Thyroid gland (tissue), 4 donors: ENCODE measurements around the gene SLC25A1. TPM values are rescaled to one million over a fixed set of nuclear protein-coding genes. Genes with fewer than 3 reads are reported as not detected.

Experiments used
- DNase-seq, 2 donors: peaks; one replicate each; pipeline ENCODE4 v3.0.0-alpha.2; 2019
- H3K27ac ChIP-seq, 3 donors: fragments of 200-600 bp; sonication (generic); 1 replicate in 2 of 3; 2 replicates in 1 of 3; pipeline ENCODE4 v1.5.1; 2016 to 2019; ENCODE audit warnings: mild to moderate bottlenecking in 1 of 3, moderate library complexity in 1 of 3
- H3K27me3 ChIP-seq: fragments of 200-600 bp; sonication (generic); one replicate; pipeline ENCODE4 v1.5.1; 2019
- H3K36me3 ChIP-seq, 2 donors: fragments of 200-600 bp; sonication (generic); one replicate each; pipeline ENCODE4 v1.5.1; 2016 to 2019
- H3K4me1 ChIP-seq, 2 donors: fragments of 200-600 bp; sonication (generic); one replicate each; pipeline ENCODE4 v1.5.1; 2017 to 2019
- H3K4me3 ChIP-seq, 3 donors: fragments of 200-600 bp; sonication (generic); replicated peaks in 1 of 3; 1 replicate in 2 of 3; 2 replicates in 1 of 3; pipeline ENCODE4 v1.5.1; 2016; ENCODE audit warnings: mild to moderate bottlenecking in 1 of 3
- H3K9me3 ChIP-seq: fragments of 200-600 bp; sonication (generic); one replicate; pipeline ENCODE4 v1.5.1; 2017
- CTCF ChIP-seq, 6 experiments: fragments of 200-600 bp in 3 of 6; fragments of 450-650 bp in 3 of 6; sonication (generic) in 3 of 6; IDR thresholded peaks; one replicate each; pipeline ENCODE4 v1.5.1; 2016 to 2019; ENCODE audit warnings: antibody characterized with exemption in 6 of 6, mild to moderate bottlenecking in 2 of 6, inconsistent platforms in 1 of 6, moderate library complexity in 1 of 6
- POLR2A ChIP-seq, 2 donors: fragments of 450-650 bp; IDR thresholded peaks; one replicate each; pipeline ENCODE4 v1.6.1; 2017; ENCODE audit warnings: antibody characterized with exemption in 2 of 2, mild to moderate bottlenecking in 2 of 2, moderate library complexity in 1 of 2
- WGBS, 2 donors: methylation state at CpG; one replicate each; pipeline ENCODE4 v1.1.5; 2017; 5-methylcytosine and 5-hydroxymethylcytosine counted together
- intact Hi-C: fragments of 100-400 bp; cut with DNase I; formaldehyde crosslinking; loops from one replicate; pipeline ENCODE4 v1.15.1; 2023
- total RNA-seq, 4 donors: library from RNA; depleted of rRNA; stranded (reverse); fragments of >200 nt; gene quantifications; one replicate each; pipeline ENCODE4 v1.2.3, GENCODE V29; 2016

Gene SLC25A1
- total RNA-seq, 4 donors from 2014 or later: 38.7 to 79.9 (median 62.1) TPM

GRCh38 chr22:19213001-19213400 is 34.5 kb upstream of the SLC25A1 start:
- no peaks in the 10 kb centered on the region for H3K9me3 ChIP-seq
- H3K4me1 ChIP-seq: peaks cover 0 to under 1% of the 10 kb centered on the region in 2 donors
- peaks cover 0 to 19% of the 10 kb centered on the region in 2 donors for H3K36me3 ChIP-seq
- H3K27me3 ChIP-seq: no peaks in the 10 kb centered on the region
- no peak overlapping the region for H3K4me3 ChIP-seq
- TF ChIP-seq POLR2A (IDR thresholded peaks at IDR 0.05) (no peak), CTCF (IDR thresholded peaks at IDR 0.05) (no peak)
- 74 to 76% methylated on average over 1 of the region's 1 CpG for WGBS, 2 donors
- DNase-seq: no peak
- H3K27ac ChIP-seq: no peak overlapping the region
- intact Hi-C loops: no loop called here

DNA sequence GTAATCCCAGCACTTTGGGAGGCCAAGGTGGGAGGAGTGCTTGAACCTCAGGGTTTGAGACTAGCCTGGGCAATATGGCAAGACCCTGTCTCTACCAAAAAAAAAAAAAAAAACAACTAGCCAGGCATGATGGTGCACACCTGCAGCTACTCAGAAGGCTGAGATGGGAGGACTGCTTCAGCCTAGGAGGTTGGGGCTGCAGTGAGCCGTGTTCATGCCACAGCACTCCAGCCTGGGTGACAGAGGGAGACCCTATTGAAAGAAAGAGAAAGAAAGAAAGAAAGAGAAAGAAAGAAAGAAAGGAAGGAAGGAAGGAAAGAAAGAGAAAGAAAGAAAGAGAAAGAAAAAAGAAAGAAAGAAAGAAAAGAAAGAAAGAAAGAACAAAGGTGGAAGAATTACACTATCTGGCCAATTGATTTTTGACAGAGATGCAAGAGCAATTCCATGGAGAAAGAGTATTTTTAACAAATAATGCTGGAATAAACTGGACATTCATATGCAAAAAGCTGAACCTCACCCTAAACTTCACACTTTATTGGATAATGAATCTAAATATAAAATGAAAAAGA is 33.9 kb upstream of the SLC25A1 start:
- H3K9me3 ChIP-seq: no peaks in the 10 kb centered on the region
- intact Hi-C loops: no loop called here
- DNase-seq: no peak
- TF ChIP-seq CTCF (IDR thresholded peaks at IDR 0.05): no peak
- no peak for TF ChIP-seq POLR2A (IDR thresholded peaks at IDR 0.05)
- no peak overlapping the region for H3K27ac ChIP-seq
- no peaks in the 10 kb centered on the region for H3K27me3 ChIP-seq
- no peaks in the 10 kb centered on the region for H3K4me1 ChIP-seq
- WGBS, 2 donors: 97 to 100% methylated on average over 1 of the region's 1 CpG
- peaks cover 0 to 25% of the 10 kb centered on the region in 2 donors for H3K36me3 ChIP-seq
- H3K4me3 ChIP-seq: no peak overlapping the region

DNA sequence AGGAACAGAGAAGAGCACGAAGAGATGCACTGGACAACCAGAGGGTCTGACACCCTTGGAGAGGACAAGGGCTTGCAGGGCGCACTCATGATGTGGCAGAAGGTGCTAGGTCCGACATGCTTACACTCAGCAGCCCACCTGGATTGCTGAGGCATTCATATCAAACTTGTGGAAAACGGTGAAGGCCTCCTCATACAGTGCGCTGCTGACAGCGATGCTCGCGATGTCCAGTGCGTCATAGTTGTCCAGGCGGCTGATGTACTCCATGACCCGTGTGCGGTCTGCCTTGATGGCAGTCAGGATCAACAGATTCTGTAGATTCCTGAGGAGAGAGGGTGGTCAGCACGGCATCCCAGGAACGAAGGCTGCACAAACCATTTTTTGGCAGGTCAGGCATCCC is 31.7 kb upstream of the SLC25A1 start:
- Histone ChIP-seq H3K4me1 (no peaks in the 10 kb centered on the region), H3K27ac (no peak overlapping the region), H3K36me3 (peaks cover 0 to 20% of the 10 kb centered on the region in 2 donors), H3K27me3 (no peaks in the 10 kb centered on the region), H3K9me3 (no peaks in the 10 kb centered on the region), H3K4me3 (no peak overlapping the region)
- TF ChIP-seq POLR2A (IDR thresholded peaks at IDR 0.05): no peak
- WGBS, 2 donors: 91 to 94% methylated on average over 8 to 14 of the region's 14 CpGs
- no peak for DNase-seq
- intact Hi-C loops: no loop called here

DNA sequence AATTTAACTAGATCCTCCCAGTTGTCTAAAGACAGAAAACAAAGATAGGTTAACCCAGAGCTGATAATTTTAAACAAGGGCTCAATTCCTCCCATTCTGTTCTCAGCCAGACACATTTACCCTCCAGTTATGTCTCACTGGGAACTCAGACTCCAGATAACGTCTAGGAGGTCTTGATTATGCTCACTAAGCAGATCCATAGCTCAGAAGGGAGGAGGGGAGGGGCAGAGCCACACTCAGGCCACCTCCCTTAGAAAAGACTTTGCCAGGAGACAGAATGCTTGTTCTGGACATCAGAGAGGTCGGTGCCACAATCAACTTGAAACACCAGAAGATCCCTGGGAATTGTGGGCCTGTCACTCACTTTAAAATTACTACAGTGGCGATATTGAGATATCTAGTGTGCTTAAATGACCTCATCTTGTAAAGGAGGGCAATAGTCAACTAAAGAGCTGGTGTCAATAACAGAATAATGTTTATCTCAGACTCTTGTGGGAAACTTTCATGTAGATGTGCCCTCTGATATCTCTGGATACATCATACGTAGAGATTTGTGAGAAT is 29.8 kb upstream of the SLC25A1 start:
- Histone ChIP-seq H3K36me3 (peaks cover 0 to 20% of the 10 kb centered on the region in 2 donors), H3K4me1 (no peaks in the 10 kb centered on the region), H3K4me3 (no peak overlapping the region), H3K9me3 (no peaks in the 10 kb centered on the region), H3K27me3 (no peaks in the 10 kb centered on the region), H3K27ac (no peak overlapping the region)
- intact Hi-C loops: no loop called here
- DNase-seq: no peak
- 82 to 88% methylated on average over 4 of the region's 4 CpGs for WGBS, 2 donors
- no peak for TF ChIP-seq CTCF (IDR thresholded peaks at IDR 0.05)
- no peak for TF ChIP-seq POLR2A (IDR thresholded peaks at IDR 0.05)

GRCh38 chr22:19207884-19208283 is 29.3 kb upstream of the SLC25A1 start:
- TF ChIP-seq POLR2A (IDR thresholded peaks at IDR 0.05) (no peak), CTCF (IDR thresholded peaks at IDR 0.05) (no peak)
- H3K4me1 ChIP-seq: no peaks in the 10 kb centered on the region
- peaks cover 0 to 20% of the 10 kb centered on the region in 2 donors for H3K36me3 ChIP-seq
- no peak overlapping the region for H3K4me3 ChIP-seq
- intact Hi-C loops: no loop called here
- no peak overlapping the region for H3K27ac ChIP-seq
- H3K27me3 ChIP-seq: no peaks in the 10 kb centered on the region
- WGBS, 2 donors: 86 to 90% methylated on average over 5 of the region's 5 CpGs
- no peaks in the 10 kb centered on the region for H3K9me3 ChIP-seq
- DNase-seq: no peak
